Gastroesophageal sphincter (tissue), 4 donors: ENCODE results near the gene RBM39. TPM values are rescaled to one million over a fixed set of nuclear protein-coding genes. Genes with fewer than 3 reads are reported as not detected.
"Not testable (repeated sequence)": the region's sequence is repeated elsewhere in the genome, so short reads cannot be mapped to it uniquely, and the experiment has no call there.

Experiments
- ATAC-seq: fragments of 150-250 bp; one replicate; pipeline ENCODE4 v1.9.1; 2016; ENCODE audit warnings: mild to moderate bottlenecking, moderate library complexity
- H3K27ac ChIP-seq, 4 donors: fragments of 200-600 bp; sonication (generic) in 3 of 4; 1 replicate in 3 of 4; 2 replicates in 1 of 4; pipeline ENCODE4 v1.5.1; 2016 to 2019
- H3K27me3 ChIP-seq: fragments of 200-600 bp; sonication (generic); one replicate; pipeline ENCODE4 v1.5.1; 2019
- H3K36me3 ChIP-seq, 2 donors: fragments of 200-600 bp; sonication (generic); one replicate each; pipeline ENCODE4 v1.5.1; 2019; ENCODE audit warnings: control low read depth in 1 of 2
- H3K4me1 ChIP-seq, 3 donors: fragments of 200-600 bp; sonication (generic); 1 replicate in 2 of 3; 2 replicates in 1 of 3; pipeline ENCODE4 v1.5.1; 2016 to 2019; ENCODE audit warnings: control low read depth in 2 of 3
- H3K4me3 ChIP-seq, 2 donors: fragments of 200-600 bp; sonication (generic); one replicate each; pipeline ENCODE4 v1.5.1; 2019; ENCODE audit warnings: mild to moderate bottlenecking in 1 of 2, moderate library complexity in 1 of 2
- H3K9me3 ChIP-seq, 3 donors: fragments of 200-600 bp; sonication (generic); one replicate each; pipeline ENCODE4 v1.5.1; 2017 to 2019; ENCODE audit warnings: control low read depth in 2 of 3
- CTCF ChIP-seq, 4 experiments: fragments of 200-600 bp in 2 of 4; fragments of 450-650 bp in 2 of 4; sonication (generic) in 1 of 4; IDR thresholded peaks; one replicate each; pipeline ENCODE4 v1.5.1; 2017 to 2019; ENCODE audit warnings: antibody characterized with exemption in 4 of 4, mild to moderate bottlenecking in 2 of 4, moderate library complexity in 2 of 4
- EP300 ChIP-seq: sonication (generic); formaldehyde crosslinking; IDR thresholded peaks from one replicate; pipeline ENCODE4 v1.6.1; 2017; ENCODE audit warnings: antibody characterized with exemption, mild to moderate bottlenecking
- POLR2A ChIP-seq, 2 donors: fragments of 450-650 bp; IDR thresholded peaks; one replicate each; pipeline ENCODE4 v1.6.1; 2017; ENCODE audit warnings: antibody characterized with exemption in 2 of 2, mild to moderate bottlenecking in 2 of 2, moderate library complexity in 1 of 2
- POLR2AphosphoS5 ChIP-seq: sonication (generic); formaldehyde crosslinking; IDR thresholded peaks from one replicate; pipeline ENCODE4 v1.6.1; 2017; ENCODE audit warnings: antibody characterized with exemption
- WGBS, 2 donors: methylation state at CpG; one replicate each; pipeline ENCODE4 v1.1.5; 2018; ENCODE audit warnings: low coverage in 1 of 2; 5-methylcytosine and 5-hydroxymethylcytosine counted together
- total RNA-seq, 4 donors: library from RNA; depleted of rRNA; stranded (reverse); fragments of >200 nt; gene quantifications; one replicate each; pipeline ENCODE4 v1.1.0, GENCODE V29; 2016

The RBM39 gene
- total RNA-seq, 4 donors from 2014 or later, result 159 to 369 (median 238) TPM

DNA sequence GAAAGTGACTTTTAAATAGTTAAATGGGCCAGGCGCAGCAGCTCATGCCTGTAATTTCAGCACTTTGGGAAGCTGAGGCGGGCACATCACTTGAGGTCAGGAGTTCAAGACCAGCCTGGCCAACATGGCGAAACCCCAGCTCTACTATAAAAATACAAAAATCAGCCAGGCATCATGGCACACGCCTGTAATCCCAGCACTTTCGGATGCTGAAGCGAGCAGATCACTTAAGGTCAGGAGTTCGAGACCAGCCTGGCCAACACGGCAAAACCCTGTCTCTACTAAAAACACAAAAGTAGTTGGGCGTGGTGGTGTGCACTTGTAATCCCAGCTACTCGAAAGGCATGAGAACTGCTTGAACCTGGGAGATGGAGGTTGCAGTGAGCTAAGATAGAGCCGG lies 36.2 kb downstream of the RBM39 start:
- H3K36me3 ChIP-seq, result peaks cover 20 to 100% of the 10 kb centered on the region in 2 donors
- H3K27ac ChIP-seq, ATAC-seq, H3K9me3 ChIP-seq, H3K27me3 ChIP-seq, H3K4me3 ChIP-seq: not testable (repeated sequence)
- 80 to 88% methylated on average over 8 to 11 of the region's 11 CpGs for WGBS, 2 donors
- peaks cover 6 to 40% (median 10%) of the 10 kb centered on the region in 3 donors for H3K4me1 ChIP-seq

- TF ChIP-seq EP300 (no peak), POLR2A (IDR thresholded peaks at IDR 0.05) (no peak), CTCF (IDR thresholded peaks at IDR 0.05) (no peak), POLR2AphosphoS5 (no peak)
- ATAC-seq, result no peak
- no peak overlapping the region for H3K27ac ChIP-seq
- 77 to 78% methylated on average over 5 of the region's 5 CpGs for WGBS, 2 donors
- H3K27me3 ChIP-seq, result no peaks in the 10 kb centered on the region
- no peaks in the 10 kb centered on the region for H3K9me3 ChIP-seq
- peaks cover 20 to 88% of the 10 kb centered on the region in 2 donors for H3K36me3 ChIP-seq
- H3K4me3 ChIP-seq, result no peak overlapping the region
- peaks cover under 1 to 39% (median 4%) of the 10 kb centered on the region in 3 donors for H3K4me1 ChIP-seq
Measured at GRCh38 chr20:35704514-35705261, 37.4 kb downstream of the RBM39 start.

DNA sequence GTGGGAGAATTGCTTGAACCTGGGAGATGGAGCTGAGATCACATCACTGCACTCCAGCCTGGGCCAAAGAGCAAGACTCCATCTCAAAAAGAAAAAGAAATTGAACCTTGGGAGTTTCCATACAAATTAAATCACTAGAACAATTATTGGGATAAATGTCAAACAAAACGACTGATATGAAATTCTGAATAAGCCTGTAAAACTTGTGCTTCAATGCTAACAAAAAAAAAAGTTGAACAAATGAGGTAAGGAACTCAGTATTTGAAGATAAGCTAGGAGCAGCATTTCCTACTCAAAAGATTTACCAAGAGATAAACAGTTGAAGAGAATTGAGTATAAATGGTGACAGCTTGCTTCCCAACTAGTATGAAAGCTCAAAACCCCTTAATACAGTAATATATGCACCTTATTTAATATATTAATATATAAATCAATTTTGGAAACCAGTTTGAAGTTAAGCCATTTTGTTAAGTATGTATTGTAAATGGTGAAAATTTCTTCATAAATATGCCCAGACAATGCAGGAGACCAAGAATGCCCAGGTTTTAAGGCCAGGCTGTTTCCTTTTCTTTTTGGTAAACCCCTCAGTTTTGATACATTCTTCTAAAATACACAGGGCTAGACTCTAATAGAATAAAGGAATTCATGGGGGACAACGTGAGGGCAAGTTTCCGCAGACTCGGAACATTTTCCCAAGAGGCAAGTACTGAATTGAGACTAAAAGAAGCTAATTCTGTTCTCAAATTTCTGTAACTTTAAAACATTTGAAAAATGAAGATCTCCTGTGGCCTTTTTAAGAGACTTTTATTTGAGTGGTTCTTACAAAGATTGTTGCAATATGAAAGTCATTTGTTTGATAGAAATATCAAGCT lies 39.0 kb downstream of the RBM39 start:
- H3K36me3 ChIP-seq, result peaks cover 20 to 72% of the 10 kb centered on the region in 2 donors
- H3K4me1 ChIP-seq, result peaks cover 0 to 33% (median 5%) of the 10 kb centered on the region in 3 donors
- no peaks in the 10 kb centered on the region for H3K9me3 ChIP-seq
- 38 to 64% methylated on average over 4 of the region's 4 CpGs for WGBS, 2 donors
- H3K4me3 ChIP-seq, result no peak overlapping the region
- H3K27ac ChIP-seq, result peak overlapping the region in 1 of 4 donors; percentile 23
- ATAC-seq, result no peak
- H3K27me3 ChIP-seq, result no peaks in the 10 kb centered on the region
- TF ChIP-seq POLR2A (IDR thresholded peaks at IDR 0.05) (no peak), POLR2AphosphoS5 (peak; percentile 8), CTCF (IDR thresholded peaks at IDR 0.05) (no peak)

DNA sequence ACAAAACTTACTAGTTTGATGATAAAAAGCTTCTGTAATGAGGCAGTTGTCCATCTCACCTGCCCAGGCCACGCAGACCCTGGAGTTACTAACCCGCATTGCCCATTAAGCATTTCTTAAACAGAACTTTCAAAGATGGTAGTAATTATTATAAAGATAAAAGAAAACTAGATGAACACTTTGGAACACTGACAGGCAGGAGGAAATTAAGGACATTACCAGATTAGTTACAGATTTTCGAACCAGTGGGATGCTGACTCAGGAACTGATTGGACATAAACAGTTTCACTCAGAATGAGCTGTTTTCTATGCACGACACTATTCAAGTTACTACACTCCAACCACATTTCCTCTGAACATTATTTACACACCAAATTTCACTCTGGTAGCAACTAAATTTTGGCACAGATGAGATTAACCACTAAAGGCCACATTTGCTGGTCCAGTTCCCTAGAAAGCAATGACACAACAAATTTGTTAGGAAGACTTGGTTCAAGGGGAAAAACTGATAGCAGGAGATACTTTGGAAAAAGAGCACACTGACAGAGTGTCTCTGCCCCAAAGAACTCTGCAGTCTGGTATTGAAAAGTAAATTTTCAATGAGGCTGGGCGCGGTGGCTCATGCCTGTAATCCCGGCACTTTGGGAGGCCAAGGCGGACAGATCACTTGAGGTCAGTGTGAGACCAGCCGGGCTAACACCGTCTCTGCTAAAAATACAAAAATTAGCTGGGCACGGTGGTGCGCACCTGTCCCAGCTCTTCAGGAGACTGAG lies 39.8 kb downstream of the RBM39 start:
- peaks cover 20 to 64% of the 10 kb centered on the region in 2 donors for H3K36me3 ChIP-seq
- H3K27ac ChIP-seq, result peak overlapping the region in 1 of 4 donors; percentile 23
- H3K4me3 ChIP-seq, result no peak overlapping the region
- no peaks in the 10 kb centered on the region for H3K27me3 ChIP-seq
- WGBS, 2 donors, result 51 to 67% methylated on average over 4 to 12 of the region's 12 CpGs
- no peak for ATAC-seq
- no peak for TF ChIP-seq POLR2AphosphoS5
- no peak for TF ChIP-seq POLR2A (IDR thresholded peaks at IDR 0.05)
- no peak for TF ChIP-seq CTCF (IDR thresholded peaks at IDR 0.05)
- no peak for TF ChIP-seq EP300
- no peaks in the 10 kb centered on the region for H3K9me3 ChIP-seq
- peaks cover 0 to 36% (median 11%) of the 10 kb centered on the region in 3 donors for H3K4me1 ChIP-seq

- Histone ChIP-seq H3K4me3 (no peak overlapping the region), H3K36me3 (peaks cover 8 to 56% of the 10 kb centered on the region in 2 donors), H3K27ac (peak overlapping the region in 3 of 4 donors; percentile 88 to 89 (median 88)), H3K27me3 (no peaks in the 10 kb centered on the region), H3K9me3 (no peaks in the 10 kb centered on the region), H3K4me1 (peaks cover 0 to 41% (median 11%) of the 10 kb centered on the region in 3 donors)
- ATAC-seq, result no peak
- WGBS, 2 donors, result 79 to 82% methylated on average over 7 of the region's 7 CpGs
- TF ChIP-seq CTCF (IDR thresholded peaks at IDR 0.05), result no peak
- no peak for TF ChIP-seq POLR2A (IDR thresholded peaks at IDR 0.05)
- TF ChIP-seq POLR2AphosphoS5, result no peak
- TF ChIP-seq EP300, result no peak
Measured at GRCh38 chr20:35700625-35701148, 41.4 kb downstream of the RBM39 start.
